Measurements from ENCODE around the gene FCER1G.

The FCER1G gene

DNA sequence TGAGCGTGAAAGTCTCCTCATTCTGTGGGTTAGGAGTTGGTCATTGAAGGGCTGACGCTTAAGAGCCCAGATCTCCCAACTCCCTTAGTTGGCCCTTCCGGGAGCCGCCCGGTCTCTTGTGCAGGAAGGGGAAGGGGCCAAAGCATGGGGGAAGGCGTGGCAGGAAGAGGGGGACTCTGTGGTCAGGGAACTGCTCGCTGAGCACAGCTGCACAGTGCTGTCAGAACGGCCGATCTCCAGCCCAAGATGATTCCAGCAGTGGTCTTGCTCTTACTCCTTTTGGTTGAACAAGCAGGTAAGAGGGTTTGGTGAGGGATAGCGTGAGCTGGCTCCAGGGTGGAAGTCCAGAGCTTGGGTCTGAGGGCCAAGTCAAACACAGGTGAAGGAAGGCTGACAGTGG is at the start of gene FCER1G:
FCER1G (plus strand) TSS at position 220 of the 400 bp plus-strand sequence; CDS start at position 247, 27 bp downstream.
- no peak for DNase-seq

DNA sequence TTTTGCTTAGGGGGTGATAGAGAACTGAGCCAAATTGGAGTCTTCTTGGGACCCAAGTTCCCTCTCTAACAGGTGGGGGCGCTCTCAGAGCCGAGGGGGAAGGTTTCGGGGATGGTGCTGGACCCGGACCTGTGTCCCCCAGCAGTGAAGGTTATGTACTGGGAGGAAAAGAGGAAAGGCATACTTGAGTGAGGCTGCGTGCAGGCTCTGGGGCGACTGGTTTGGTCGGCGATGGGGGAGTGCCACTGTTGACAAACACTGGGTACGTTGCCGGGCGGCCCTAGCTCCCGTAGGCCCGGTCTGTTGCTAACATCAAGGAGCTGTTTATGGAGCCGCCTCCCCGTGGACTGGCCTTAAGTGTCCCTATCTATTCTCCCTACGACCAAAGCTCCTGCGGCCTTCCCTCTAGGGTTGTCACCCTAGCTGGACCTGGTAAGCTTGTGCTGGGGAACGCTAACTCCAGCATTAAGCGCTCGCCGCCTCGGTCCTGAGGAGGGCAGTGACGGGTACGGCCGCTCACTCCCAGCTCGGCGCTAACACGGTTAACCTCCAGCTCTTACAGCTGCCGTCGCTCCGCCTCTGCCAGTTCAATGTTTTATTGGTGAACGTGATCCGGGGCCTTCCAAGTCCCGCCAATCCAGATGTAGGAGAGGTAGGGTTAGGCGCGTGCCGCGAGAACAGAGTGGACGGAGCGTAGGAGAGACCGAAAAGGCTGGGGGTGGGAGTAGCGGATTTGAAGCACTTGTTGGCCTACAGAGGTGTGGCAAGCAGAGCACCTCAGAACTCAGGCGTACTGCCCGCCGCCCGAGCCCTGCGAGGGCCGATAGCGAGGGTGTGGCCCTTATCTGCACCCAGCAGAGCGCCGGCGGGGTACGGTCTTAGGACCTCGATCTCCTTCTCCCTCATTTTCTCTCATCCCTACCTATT is 49.1 kb upstream of the FCER1G start, which contains the start of gene PPOX:
PPOX (plus strand) TSS at position 685 of the 927 bp plus-strand sequence. CDS start 422 bp downstream, outside the sequence.
- peak; percentile 92 for DNase-seq

DNA sequence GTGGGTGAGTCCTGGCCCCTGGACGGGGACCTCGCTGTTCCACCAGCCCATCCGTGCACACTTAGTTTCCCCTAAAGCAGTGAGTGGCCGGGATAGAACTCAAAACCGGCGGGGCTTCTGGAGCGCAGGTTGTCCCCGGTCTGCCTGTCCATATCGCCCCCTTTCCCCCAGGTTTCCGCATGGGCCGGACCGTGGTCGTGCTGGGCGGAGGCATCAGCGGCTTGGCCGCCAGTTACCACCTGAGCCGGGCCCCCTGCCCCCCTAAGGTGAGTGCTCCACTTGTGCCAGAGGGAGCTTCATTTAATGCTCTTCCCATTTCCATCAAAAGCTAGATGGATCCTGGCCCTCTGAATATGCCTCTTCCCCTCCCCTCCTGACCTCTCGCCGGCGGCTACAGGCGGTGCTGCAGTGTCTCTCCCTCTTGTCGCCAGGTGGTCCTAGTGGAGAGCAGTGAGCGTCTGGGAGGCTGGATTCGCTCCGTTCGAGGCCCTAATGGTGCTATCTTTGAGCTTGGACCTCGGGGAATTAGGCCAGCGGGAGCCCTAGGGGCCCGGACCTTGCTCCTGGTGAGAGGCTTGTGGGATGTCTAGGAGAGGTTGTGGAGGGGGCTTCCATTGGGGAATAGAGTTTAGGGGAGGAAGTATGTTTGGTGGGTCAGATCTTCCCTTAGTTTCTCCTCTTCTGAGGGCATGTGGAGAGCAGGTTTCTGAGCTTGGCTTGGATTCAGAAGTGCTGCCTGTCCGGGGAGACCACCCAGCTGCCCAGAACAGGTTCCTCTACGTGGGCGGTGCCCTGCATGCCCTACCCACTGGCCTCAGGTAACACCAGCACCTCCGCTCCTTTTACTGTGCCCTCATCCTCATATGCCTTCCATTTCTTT is 48.2 kb upstream of the FCER1G start:
- no peak for DNase-seq

DNA sequence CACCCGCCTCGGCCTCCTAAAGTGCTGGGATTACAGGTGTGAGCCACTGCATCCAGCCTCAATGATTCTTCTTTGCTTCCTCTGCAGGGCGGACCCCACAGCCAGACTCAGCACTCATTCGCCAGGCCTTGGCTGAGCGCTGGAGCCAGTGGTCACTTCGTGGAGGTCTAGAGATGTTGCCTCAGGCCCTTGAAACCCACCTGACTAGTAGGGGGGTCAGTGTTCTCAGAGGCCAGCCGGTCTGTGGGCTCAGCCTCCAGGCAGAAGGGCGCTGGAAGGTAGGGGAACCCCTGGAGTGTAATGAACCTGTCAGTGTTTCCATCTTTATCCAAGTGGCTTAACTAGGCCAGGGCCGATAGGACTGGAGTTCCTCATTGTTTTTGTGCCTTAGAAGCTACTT is 46.2 kb upstream of the FCER1G start:
- DNase-seq, result no peak

DNA sequence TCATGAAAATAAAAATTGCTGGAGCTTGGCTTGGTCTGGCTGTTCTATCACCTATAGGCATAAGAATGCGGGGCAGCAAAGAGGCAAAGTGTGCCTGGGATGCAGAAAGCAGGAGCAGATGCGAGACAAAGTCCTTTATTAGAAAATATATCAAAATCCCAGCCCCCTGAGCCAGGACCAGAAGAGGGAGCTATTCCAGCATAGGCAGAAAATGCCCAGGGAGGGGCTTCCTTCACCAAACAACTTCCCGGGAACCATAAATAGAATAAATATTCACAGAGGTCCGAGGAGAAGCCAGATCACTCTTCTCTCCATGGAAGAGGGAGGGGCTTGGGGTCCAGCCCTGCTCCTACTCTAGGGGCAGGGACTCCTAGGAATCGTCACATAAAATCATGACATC is 43.9 kb upstream of the FCER1G start:
- no peak for DNase-seq

DNA sequence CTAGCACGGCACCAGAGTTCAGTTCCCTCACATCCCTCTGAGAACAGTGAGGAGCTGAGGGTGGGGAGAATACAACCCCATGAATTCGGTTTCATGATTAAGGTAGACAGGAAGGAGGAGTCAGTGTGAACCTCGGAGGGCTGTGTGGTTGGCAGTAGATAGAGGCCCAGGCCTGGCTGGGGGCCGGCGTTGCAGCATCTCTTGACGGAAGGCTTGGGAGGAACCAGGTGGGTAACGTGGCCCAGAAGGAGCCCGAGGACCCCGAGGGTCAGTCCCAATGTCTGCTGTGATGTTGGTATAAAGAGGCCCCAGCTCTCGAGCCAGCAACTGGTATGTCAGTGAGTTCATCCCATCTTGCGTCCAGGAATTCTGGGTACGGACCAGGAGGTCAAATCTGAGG is 43.4 kb upstream of the FCER1G start:
- no peak for DNase-seq

DNA sequence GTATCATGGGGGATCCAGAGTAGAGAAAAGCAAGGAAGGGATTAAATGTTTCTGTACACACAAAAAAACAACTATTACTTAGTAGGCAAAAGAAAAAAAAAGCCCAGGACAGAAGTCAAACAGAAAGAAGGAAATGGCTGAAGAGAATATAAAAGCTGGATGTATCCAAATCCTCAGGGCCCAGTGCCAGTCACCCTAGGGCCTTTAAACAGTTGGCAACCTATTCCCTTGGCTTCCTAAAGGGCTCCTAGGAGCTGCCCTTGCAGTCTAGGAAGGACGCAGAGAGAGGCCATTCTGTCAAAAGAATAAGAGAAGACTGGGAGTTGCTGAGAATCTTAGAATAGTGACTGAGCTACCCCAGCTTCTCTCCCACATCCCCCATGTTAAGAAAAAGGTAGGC is 42.7 kb upstream of the FCER1G start:
- no peak for DNase-seq

DNA sequence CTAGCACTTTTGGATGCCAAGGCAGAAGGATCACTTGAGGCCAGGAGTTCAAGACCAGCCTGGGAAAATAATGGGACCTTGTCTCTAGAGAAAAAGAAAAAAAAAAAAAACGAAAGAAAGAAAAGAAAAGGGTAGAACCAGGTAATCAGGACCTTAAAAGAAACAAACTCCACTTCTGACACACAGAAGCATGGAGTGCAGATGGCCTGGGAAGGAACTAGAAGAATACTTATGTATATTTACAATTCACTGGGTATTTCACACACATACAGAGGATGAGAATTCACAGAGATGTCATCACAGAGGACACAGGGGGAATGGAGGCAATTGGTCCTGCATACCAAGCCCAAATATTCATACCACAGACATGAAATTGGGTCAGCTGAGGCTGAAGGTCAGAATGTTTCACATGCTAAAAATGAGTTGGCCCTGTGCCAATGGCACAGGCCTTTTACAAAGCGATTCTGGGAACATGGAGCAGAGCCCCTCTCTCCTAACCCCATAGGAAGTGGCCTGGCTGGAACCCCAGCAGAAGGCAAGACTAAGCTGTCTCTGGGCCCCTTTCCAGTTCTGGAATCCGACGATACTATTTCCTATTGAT is 42.2 kb upstream of the FCER1G start:
- DNase-seq, result no peak

DNA sequence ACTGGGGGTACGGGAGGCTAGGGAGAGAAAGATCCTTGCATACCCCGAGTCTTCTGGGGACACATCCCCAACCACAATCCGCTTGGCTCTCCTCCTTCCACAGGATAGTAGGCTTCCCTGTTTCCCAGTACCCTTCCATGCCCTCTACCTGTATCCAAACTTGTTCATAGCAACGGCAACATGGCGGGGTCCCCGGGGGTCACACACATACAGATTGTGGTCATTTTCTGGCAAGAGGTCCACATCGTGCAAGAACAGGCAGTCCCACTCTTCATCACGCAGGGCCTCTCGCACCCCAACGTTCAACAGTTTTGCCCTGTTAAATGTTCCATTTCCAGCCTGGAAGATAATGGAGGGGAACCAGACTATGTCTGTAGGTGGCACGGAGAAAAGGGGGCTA is 41.4 kb upstream of the FCER1G start:
- DNase-seq, result no peak

DNA sequence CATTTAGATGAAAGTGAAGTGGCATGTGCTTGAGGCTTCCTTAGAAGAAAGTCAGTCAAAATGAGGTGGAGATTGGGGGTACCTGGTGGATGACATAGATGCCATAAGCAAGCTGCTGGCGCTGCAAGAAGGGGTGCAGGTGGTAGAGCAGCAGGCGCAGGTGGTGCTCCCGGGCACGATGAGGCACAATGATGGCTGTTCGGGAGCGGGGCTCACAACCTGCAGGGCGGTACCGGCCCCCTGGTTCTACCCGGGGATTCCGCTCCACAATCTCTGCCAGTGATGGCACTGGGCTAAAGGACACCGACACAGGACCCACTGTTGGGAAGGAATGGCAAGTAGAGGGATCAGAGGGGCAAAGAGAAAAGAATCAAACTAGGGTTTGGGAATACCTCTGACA is 40.2 kb upstream of the FCER1G start:
- DNase-seq, result no peak

DNA sequence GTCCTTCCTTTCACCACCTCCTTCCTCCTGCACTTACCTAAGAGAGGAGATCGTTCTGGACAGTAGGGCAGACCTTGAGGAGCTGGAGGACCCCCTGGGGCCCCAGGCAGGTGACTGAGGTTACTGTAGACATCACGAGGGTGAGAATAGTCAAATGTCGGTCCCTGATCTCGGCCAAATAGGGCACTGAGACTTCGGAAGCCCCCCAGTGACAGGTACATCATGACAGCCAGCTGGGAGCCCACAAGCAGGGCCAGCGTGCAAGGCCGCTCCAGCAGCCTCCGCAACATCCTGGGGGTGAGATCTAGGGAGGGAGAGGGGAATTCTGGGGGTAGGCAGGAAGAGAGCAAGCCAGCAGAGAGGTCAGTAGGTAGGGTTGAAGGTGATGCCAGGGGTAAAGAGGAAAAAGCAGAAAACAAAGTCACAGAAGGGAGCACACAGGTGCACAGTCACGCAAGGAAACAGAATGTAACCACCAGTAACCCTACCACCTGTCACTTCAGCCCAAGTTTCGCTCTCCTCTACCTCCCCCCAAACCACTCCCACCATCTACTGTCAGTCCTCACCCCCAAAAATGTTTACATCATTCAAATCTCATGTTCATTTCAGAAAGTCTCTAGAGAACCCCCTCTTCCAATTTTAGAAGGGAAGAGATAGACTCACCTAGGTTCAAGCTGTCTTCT is 39.2 kb upstream of the FCER1G start:
- DNase-seq, result no peak

DNA sequence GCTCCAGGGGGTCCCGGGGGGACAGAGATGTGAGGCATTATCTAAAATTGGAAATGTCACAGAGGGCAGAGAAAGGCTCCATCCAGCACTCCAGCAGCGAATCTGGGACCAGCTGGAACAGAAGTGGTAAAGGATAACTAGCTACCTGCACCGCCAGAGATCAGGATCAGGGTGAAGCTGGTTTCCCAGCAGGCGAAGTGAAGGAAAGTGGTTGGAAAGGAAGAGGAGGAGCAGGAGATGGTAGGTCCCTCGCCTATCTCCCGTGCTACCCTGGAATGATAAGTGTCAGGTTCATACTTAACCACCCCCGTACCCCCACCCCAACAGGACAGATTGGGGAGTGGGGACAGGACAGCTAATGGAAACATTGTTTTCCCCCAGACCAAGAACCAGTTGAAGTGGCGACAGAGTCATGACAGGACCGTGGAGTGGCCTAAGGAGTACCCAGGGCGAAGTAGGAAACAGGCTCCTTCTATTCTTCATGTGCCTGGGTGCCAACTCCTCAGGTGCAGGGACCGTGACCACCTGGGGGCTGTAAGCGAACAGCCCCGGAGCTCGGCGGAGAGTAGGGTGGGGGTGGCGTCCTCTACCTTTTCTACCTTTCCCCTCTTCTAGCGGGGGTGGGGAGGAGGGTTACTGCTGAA is 38.5 kb upstream of the FCER1G start:
- no peak for DNase-seq

DNA sequence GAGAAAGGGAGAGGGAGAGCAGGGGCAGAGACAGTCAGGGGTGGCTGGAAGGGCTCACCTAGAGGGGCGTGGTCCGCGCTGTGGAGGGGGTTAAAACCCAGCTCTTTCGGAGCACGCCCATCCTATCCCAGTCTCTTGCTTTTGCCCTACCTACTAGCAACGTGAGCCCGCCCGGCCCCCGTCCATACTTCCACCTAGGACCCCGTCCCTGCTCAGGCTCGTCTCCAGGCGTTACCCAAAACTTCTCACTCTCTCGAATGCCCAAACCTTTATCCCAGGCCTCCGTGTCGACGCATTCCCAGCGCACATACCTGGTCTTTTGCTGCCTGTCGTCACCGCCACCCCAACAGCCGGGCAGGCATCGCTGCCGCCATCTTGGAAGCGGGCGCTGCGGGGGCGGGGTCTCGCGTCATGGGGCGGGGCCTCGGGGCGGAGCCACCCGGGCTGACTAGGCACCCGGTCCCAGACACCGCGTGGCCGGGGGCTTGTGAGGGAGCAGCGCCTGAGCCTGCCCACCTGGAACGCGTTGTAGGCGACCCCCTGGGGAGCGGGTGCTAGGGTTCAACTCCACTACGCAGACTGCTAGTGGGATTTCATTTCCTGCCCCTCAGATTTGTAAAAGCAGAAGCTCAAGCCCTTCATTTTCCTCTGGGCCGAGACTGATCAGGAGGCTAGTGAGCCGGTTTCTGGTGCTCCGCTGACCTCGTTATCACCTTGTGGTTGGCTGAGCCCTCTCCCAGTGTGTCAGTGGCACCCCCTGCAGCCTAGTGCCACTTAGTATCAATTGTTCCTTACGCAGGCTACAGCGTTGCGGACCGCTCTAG is 37.8 kb upstream of the FCER1G start, which contains the start of gene B4GALT3:
B4GALT3 (minus strand) TSS at position 396 of the 824 bp plus-strand sequence. CDS start 1,447 bp downstream, outside the sequence.
- DNase-seq, result peak; percentile 82

DNA sequence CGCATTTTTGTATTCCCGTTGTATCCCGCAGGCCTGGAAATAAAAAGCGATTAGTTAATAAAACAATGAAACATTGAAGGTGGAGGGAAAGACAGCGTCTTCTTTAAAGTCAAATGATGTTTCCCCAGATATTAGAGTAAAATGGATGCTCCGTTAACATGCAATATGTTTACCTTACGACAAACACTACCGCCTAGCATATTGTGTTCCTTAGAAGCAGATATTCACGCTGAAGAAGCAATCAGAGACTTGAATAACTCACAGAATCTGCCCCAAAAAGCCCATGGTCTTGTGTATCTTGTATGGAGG is 37.2 kb upstream of the FCER1G start:
- DNase-seq, result no peak

DNA sequence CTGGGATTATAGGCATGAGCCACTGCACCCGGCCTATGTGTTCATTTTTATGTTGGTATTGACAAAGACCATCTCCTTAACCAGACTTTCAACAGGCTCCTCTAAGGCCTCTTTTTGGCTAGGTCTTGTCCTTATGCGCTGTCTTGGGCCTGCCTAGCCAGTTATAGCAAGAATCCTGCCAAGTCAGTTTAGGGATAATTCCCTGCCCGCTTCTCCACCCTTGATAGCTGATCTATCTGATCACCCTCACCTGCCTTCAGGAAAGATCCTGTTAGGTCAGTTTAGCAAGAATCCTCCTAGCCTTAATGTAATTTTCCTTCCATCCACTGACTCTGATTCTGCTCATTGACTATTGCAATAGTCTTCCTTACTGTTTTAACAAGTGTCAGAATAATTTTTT is 35.4 kb upstream of the FCER1G start:
- no peak for DNase-seq

DNA sequence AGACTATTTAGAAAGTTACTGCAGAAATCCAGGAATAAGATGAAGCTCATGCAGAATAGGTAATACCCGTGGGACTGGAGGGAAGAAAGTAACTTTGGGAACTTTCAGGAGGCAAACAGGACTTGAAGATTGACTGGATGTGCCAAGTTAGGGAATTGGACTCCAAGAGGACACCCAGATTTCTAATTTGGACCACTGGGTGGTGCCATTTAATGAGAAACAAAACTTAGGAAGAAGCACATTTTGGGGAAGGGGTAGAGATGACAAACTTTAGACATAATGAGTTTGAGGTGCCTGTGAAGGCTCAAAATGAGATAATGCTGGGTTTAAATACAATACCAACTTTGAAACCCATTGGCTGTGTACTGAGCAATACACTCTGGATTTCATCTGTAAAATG is 34.5 kb upstream of the FCER1G start:
- DNase-seq, result no peak

DNA sequence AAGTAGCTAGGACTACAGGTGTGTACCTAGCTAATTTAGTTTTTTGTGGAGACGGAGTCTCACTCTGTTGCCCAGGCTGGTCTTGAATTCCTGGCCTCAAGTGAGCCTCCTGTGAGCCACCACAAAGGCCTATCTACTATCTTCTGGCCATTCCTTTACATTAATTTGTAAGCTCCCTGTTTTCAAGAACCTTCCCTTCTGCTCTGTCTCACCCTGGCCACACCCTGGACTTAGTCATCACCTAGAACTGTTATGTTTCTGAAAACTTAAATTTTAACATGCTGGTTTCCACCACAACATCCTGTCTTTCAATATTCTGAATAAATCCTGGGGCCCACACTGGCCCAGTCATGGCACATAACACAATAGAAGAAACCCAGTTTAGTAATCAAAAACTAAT is 32.9 kb upstream of the FCER1G start:
- DNase-seq, result peak; percentile 51

DNA sequence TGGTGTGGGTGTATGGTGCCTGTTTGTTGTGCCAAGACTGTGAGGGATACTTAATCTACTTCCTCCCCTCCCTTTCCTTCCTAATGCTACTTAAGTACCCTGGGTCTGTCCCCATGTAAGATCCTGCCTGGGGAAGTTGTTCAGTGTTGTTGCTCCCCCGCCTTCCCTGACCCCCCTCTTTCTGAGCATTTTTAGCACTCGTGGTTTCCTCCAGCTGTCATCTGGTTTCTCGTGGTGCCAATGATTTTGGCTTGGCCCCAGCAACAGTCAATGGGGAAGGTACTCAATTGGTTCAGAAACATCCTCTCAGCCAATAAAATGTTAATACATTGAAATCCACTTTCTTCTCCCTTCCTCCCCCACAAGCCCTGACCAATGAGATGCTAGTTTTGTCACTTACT is 29.8 kb upstream of the FCER1G start:
- DNase-seq, result peak; percentile 70

DNA sequence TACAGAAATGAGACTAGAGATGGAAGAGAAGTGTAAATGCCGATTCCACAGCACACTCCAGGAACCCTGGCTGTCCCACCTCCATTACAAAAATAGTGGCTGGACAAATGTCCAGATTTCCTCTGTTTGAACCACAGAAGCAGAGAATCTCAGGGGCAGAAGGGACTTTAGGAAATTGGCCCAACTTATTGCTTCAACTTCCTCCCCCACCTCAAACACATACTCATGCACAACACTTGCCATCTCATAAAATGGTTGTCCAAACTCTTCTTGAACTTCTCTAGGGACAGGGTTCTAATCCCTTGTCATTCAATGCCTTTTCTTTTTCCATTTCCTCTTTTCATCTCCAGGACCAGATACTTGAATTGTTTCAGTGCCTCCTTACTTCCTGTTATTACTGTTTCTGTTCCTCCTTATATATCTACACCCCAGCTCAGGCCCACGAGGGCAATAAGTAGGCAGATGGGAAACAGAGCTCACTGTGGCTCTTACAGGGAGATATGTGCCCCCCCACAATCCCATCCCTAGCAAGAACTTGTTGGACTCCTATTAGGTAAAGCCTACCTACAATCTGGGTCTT is 29.3 kb upstream of the FCER1G start:
- no peak for DNase-seq

DNA sequence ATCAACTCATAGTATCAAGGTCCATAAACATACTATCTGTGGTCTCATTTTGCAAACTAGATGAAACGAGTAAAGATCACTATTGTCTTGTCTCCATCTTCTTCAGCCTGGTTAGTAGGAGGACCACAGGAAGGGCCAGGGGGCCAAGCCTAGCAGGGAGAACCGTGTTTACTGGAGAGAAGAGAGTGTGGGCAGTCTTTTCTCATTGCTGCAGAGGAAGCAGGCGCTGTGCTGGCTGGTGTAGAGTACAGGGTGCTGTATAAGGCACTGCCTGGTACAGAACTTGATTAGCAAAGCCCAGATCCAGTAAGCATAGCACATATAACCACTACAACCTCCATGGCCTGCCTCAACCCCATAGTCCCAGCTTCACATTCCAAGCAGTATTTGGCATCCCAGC is 27.8 kb upstream of the FCER1G start:
- DNase-seq, result no peak

DNA sequence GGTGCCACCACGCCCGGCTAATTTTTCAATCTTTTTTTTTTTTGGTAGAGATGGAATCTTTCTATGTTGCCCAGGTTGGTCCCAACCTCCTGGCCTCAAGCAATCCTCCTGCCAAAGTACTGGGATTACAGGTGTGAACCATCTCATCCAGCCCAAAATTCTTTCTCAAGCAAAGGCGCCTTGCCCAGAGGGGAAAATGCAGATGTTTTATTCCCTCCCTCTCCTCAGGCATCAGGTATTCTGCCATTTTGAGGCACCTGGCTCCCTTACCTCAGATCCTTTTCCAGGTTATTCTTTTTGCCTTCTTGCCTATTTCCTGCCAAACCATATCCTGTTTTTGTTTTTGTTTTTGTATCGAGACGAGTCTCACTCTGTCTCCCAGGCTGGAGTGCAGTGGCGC is 26.7 kb upstream of the FCER1G start:
- DNase-seq, result no peak
